Stimulated activated CD8-positive, alpha-beta memory T cell treated with anti-CD3 and anti-CD28 coated beads, Interleukin-12 subunit alpha, Interleukin-12 subunit beta, amount 100 ng/mL, for 4 hours (primary cell): ENCODE measurements around the gene CST11.

Source experiments
- DNase-seq: peaks from one replicate; pipeline ENCODE4 v3.0.0-alpha.2; 2020; ENCODE audit warnings: low read depth

The CST11 gene

GRCh38 chr20:23453549-23454543 is 1.2 kb upstream of the CST11 start:
- DNase-seq, result no peak

GRCh38 chr20:23451956-23452487 is 654 bp downstream of the CST11 start:
- DNase-seq, result no peak

- no peak for DNase-seq
These were observed 1.8 kb downstream of the CST11 start for GRCh38 chr20:23450877-23451276.

GRCh38 chr20:23449421-23449820 is 3.3 kb downstream of the CST11 start:
- DNase-seq, result no peak

- no peak for DNase-seq
These were observed 4.5 kb downstream of the CST11 start for GRCh38 chr20:23448167-23448566.

- DNase-seq, result no peak
These were observed 6.2 kb downstream of the CST11 start for GRCh38 chr20:23446505-23446904.

GRCh38 chr20:23445596-23446217 is 7.0 kb downstream of the CST11 start:
- DNase-seq, result no peak

GRCh38 chr20:23444859-23445258 is 7.8 kb downstream of the CST11 start:
- DNase-seq, result no peak

GRCh38 chr20:23442436-23442835 is 10.2 kb downstream of the CST11 start:
- no peak for DNase-seq

- DNase-seq, result peak; percentile 21
These were observed 10.8 kb downstream of the CST11 start for GRCh38 chr20:23441850-23442313.

- no peak for DNase-seq
These were observed 12.7 kb downstream of the CST11 start for GRCh38 chr20:23440004-23440403.

GRCh38 chr20:23438661-23439060 is 14.0 kb downstream of the CST11 start:
- no peak for DNase-seq

- no peak for DNase-seq
These were observed 15.4 kb downstream of the CST11 start for GRCh38 chr20:23437126-23437899.

GRCh38 chr20:23436681-23437080 is 16.0 kb downstream of the CST11 start:
- no peak for DNase-seq

- DNase-seq, result no peak
These were observed 16.8 kb downstream of the CST11 start for GRCh38 chr20:23435626-23436539.

- DNase-seq, result no peak
These were observed 18.0 kb downstream of the CST11 start for GRCh38 chr20:23434521-23435313.

- no peak for DNase-seq
These were observed 19.0 kb downstream of the CST11 start for GRCh38 chr20:23433628-23434027.

- no peak for DNase-seq
These were observed 27.5 kb downstream of the CST11 start for GRCh38 chr20:23425129-23425528.

GRCh38 chr20:23420943-23421931 is 31.4 kb downstream of the CST11 start, which contains the start of gene NAPB:
Gene NAPB (minus strand): TSS chr20:23421488. CDS start chr20:23421402, 86 bp downstream.
- DNase-seq, result peak; percentile 88
